Progenitor cell of endocrine pancreas (in vitro differentiated cells): ENCODE results near the gene ZDHHC23. TPM values are rescaled to one million over a fixed set of nuclear protein-coding genes. Genes with fewer than 3 reads are reported as not detected.

Experiments used
- DNase-seq: peaks from one replicate; pipeline ENCODE4 v3.0.0; 2021; ENCODE audit warnings: low spot score; ENCODE audit not compliant: unreplicated experiment
- H3K27ac Mint-ChIP-seq: 2 replicates; pipeline ENCODE4 v1.8.0; 2021; ENCODE audit warnings: mild to moderate bottlenecking, moderate library complexity, mixed read lengths
- H3K27me3 Mint-ChIP-seq: 2 replicates; pipeline ENCODE4 v1.8.0; 2021; ENCODE audit warnings: mixed read lengths
- H3K36me3 Mint-ChIP-seq: 2 replicates; pipeline ENCODE4 v1.8.0; 2022; ENCODE audit warnings: mixed read lengths; ENCODE audit not compliant: insufficient read depth
- H3K4me1 Mint-ChIP-seq: 2 replicates; pipeline ENCODE4 v1.8.0; 2021; ENCODE audit warnings: low read depth, mixed read lengths
- H3K4me3 Mint-ChIP-seq: 2 replicates; pipeline ENCODE4 v1.8.0; 2021; ENCODE audit warnings: low read depth, mild to moderate bottlenecking, moderate library complexity, mixed read lengths
- H3K9me3 Mint-ChIP-seq: 2 replicates; pipeline ENCODE4 v1.8.0; 2021; ENCODE audit warnings: low read depth, mixed read lengths
- CTCF ChIP-seq: fragments of 200-600 bp; sonication (generic); IDR thresholded peaks from one replicate; pipeline ENCODE4 v1.5.0; 2021; ENCODE audit warnings: antibody characterized with exemption, mild to moderate bottlenecking; ENCODE audit not compliant: unreplicated experiment
- total RNA-seq: library from RNA; stranded (reverse); gene quantifications from 2 replicates; pipeline ENCODE4 v1.2.1, GENCODE V29; 2021

Gene ZDHHC23
- total RNA-seq, 1 donor from 2014 or later, result 16.5 TPM

DNA sequence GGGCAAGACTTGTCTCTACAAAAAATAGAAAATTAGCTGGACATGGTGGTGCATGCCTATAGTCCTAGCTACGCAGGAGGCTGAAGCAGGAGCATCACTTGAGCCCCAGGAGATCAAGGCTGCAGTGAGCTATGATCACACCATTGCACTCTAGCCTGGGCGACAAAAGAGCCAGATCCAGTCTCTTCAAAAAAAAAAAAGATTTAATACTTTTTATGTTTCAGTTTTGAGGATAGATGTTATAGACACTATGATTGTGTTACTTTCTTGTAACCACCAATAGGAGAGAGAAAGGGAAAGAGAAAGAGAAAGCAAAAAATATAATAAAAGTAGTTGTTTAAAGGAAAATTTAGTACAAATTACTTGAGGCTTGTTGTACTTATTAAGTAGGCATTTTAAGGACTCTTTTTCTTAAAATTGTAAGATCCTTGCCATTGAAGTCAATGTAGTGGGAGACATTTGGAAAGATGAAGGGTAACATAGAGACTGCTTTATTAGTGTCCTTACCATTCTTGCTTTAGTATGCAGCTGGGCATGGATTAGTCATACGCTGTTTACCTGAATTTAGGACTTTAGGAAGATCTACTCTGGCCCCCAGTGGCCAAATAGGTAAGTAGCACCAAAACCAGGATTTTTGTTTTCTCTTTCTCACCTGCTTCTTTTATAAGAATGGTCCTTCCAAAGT lies 35.1 kb upstream of the ZDHHC23 start:
- H3K4me1 Mint-ChIP-seq, result no peaks in the 10 kb centered on the region
- no peak overlapping the region for H3K4me3 Mint-ChIP-seq
- TF ChIP-seq CTCF, result peak; percentile 72
- DNase-seq, result no peak
- H3K9me3 Mint-ChIP-seq, result no peaks in the 10 kb centered on the region
- no peaks in the 10 kb centered on the region for H3K36me3 Mint-ChIP-seq
- no peak overlapping the region for H3K27ac Mint-ChIP-seq
- H3K27me3 Mint-ChIP-seq, result no peaks in the 10 kb centered on the region

DNA sequence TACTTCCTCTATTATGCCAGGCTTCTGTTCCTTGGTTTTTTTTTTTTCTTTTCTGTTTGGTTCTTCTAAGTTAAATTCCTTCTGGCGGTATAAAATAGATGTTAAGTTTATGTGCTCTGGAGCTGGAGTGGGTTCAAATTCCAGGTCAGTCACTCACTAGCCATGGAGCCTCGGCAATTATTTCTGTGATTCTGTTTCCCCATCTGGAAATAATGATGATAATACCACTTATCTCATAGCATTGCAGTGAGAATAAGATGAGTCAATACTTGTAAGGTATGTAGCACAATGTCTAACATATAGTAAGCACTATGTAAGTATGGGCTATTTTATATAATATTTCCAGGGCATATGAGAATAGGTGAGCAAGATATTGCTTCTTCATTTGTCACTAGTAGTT lies 33.2 kb upstream of the ZDHHC23 start:
- H3K36me3 Mint-ChIP-seq, result no peaks in the 10 kb centered on the region
- DNase-seq, result no peak
- H3K27me3 Mint-ChIP-seq, result no peaks in the 10 kb centered on the region
- no peaks in the 10 kb centered on the region for H3K9me3 Mint-ChIP-seq
- no peak overlapping the region for H3K27ac Mint-ChIP-seq
- TF ChIP-seq CTCF, result no peak
- no peaks in the 10 kb centered on the region for H3K4me1 Mint-ChIP-seq
- H3K4me3 Mint-ChIP-seq, result no peak overlapping the region

GRCh38 chr3:113927556-113927955 lies 20.3 kb upstream of the ZDHHC23 start:
- DNase-seq, result no peak
- Mint-ChIP-seq H3K4me1 (no peaks in the 10 kb centered on the region), H3K27me3 (no peaks in the 10 kb centered on the region), H3K9me3 (peaks cover 18% of the 10 kb centered on the region), H3K27ac (no peak overlapping the region), H3K36me3 (no peaks in the 10 kb centered on the region), H3K4me3 (no peak overlapping the region)
- TF ChIP-seq CTCF, result no peak

- Mint-ChIP-seq H3K36me3 (peaks cover 1% of the 10 kb centered on the region), H3K27ac (peak overlapping the region; percentile 89), H3K4me3 (peak overlapping the region; percentile 85), H3K4me1 (peaks cover 13% of the 10 kb centered on the region), H3K9me3 (no peaks in the 10 kb centered on the region), H3K27me3 (peaks cover 27% of the 10 kb centered on the region)
- DNase-seq, result no peak
- no peak for TF ChIP-seq CTCF
These were observed 982 bp upstream of the ZDHHC23 start for GRCh38 chr3:113946831-113947230.

DNA sequence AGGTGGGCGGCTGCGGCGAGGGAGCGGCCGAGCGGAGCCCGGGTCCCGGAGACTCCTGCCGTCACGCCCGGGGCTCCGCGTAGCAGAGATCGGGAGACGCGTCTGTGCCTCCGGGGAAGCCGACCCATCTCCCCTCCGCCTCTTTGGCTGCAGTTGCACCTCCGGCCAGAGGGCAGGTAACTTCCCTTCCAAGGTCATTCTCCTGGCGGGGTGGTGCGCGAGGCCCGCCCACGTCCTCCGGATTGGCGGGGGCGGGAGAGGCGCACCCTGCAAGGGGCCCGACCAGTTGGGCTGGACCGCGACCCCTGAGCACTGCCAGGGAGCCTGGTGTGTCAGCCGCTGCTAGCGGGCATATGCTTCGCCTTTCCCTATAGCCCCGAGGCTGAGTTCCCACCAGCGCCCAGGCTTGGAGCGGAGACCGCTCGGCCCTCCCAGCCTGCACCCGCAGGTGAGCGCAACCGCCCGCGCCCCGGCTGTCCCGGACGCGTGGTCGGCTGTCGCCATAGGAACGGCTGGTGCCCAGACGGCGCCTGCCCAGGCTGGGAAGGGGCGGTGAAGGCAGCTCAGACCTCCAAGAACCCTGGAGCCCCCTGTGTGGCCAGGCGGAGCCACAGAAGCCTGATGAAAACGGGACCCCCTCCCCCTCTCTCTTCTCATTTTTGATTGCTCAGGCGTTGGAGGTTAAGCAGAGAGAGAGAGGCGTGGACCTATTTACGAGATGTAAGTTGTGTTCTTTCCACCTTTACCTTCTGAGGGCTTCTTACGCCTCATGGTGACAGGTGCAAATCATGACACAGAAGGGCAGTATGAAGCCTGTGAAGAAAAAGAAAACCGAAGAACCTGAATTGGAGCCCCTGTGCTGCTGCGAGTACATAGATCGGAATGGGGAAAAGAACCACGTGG lies 453 bp downstream of the ZDHHC23 start:
- H3K27ac Mint-ChIP-seq, result peak overlapping the region; percentile 73
- DNase-seq, result peak; percentile 58
- peaks cover 13% of the 10 kb centered on the region for H3K4me1 Mint-ChIP-seq
- peaks cover 19% of the 10 kb centered on the region for H3K27me3 Mint-ChIP-seq
- peaks cover 8% of the 10 kb centered on the region for H3K36me3 Mint-ChIP-seq
- H3K4me3 Mint-ChIP-seq, result peak overlapping the region; percentile 70
- peak; percentile 27 for TF ChIP-seq CTCF
- no peaks in the 10 kb centered on the region for H3K9me3 Mint-ChIP-seq
